ENCODE measurements around the gene C22orf31. TPM values are rescaled to one million over a fixed set of nuclear protein-coding genes. Genes with fewer than 3 reads are reported as not detected.

The C22orf31 gene
- total RNA-seq, 1 experiment from 2014 or later: not detected

DNA sequence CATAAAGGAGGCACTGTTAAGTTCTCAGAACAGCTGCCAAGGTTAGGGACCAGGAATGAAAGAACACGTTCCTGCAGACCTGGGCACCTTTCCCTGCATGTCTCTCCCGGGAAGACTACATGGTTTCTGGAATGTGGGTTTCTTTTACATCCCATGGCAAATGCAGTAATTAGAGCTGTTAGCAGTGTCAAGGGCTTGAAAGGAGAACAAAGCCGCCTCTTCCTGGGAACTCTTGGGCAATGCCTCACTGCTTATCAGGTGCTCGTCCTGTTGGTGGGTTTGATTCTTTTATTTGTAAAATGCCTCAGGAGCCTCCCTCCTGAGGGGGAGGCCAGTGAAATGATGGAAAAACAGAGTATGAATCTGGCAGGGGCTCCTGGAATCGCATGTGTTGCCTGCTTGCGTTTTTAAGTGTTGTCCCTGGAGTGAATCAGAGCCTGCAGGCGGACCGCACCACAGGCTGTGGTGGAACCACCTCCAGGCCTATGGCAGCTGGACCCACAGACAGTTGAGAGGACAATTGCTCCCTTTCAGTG, 723 bp upstream of the C22orf31 start:
- TF ChIP-seq, protein P1, sequence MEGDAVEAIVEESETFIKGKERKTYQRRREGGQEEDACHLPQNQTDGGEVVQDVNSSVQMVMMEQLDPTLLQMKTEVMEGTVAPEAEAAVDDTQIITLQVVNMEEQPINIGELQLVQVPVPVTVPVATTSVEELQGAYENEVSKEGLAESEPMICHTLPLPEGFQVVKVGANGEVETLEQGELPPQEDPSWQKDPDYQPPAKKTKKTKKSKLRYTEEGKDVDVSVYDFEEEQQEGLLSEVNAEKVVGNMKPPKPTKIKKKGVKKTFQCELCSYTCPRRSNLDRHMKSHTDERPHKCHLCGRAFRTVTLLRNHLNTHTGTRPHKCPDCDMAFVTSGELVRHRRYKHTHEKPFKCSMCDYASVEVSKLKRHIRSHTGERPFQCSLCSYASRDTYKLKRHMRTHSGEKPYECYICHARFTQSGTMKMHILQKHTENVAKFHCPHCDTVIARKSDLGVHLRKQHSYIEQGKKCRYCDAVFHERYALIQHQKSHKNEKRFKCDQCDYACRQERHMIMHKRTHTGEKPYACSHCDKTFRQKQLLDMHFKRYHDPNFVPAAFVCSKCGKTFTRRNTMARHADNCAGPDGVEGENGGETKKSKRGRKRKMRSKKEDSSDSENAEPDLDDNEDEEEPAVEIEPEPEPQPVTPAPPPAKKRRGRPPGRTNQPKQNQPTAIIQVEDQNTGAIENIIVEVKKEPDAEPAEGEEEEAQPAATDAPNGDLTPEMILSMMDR (conservative IDR thresholded peaks at IDR 0.05): no peak
- no peak overlapping the region for H3T11ph ChIP-seq (ENCODE audit: low read length)
- no peak overlapping the region for H3K9ac ChIP-seq (ENCODE audit: extremely low read depth, insufficient read length, low read length)
- no peak overlapping the region for H2BK20ac ChIP-seq (ENCODE audit: low read depth, low read length, poor library complexity, severe bottlenecking)
- Mint-ChIP-seq H3K4me1 (peaks cover 13 to 20% of the 10 kb centered on the region in 2 experiments), H3K27ac (no peak overlapping the region), H3K9me3 (no peaks in the 10 kb centered on the region; a peak in 1 of 5 replicates), H3K36me3 (ENCODE audit: insufficient read depth in 1 of 3, low read depth in 3 of 3) (no peaks in the 10 kb centered on the region), H3K4me3 (no peak overlapping the region), H3K27me3 (ENCODE audit: low read depth) (peaks cover 7% of the 10 kb centered on the region)
- H4K91ac ChIP-seq (ENCODE audit: insufficient read length, low read depth, low read length): no peak overlapping the region
- H2BK12ac ChIP-seq (ENCODE audit: insufficient read length, low read depth, low read length): no peak overlapping the region
- no peak overlapping the region for H3K23ac ChIP-seq (ENCODE audit: insufficient read length, low read depth, low read length)
- no peaks in the 10 kb centered on the region for H3K79me1 ChIP-seq (ENCODE audit: insufficient read depth, low read depth, low read length, poor library complexity, severe bottlenecking)
- no peaks in the 10 kb centered on the region for H3K9me3 ChIP-seq (ENCODE audit: control insufficient read depth, low read depth, low read length)
- no peak overlapping the region for H2BK120ac ChIP-seq (ENCODE audit: low read depth, low read length, poor library complexity, severe bottlenecking)
- no peaks in the 10 kb centered on the region for H4K20me1 ChIP-seq (ENCODE audit: control insufficient read depth, insufficient read depth, insufficient read length)
- no peak overlapping the region for H4K5ac ChIP-seq (ENCODE audit: insufficient read length, low read depth, low read length)
- no peak overlapping the region for H3K18ac ChIP-seq (ENCODE audit: insufficient read length, low read depth, low read length)
- no peak for DNase-seq
- no peak overlapping the region for H4K8ac ChIP-seq (replicated peaks; ENCODE audit: insufficient read length, low read depth, low read length)
- no CpG with 5 or more reads among the region's 8 CpGs for WGBS (ENCODE audit: extremely low coverage, insufficient read length, low lambda C conversion rate)
- no peak overlapping the region for H2AFZ ChIP-seq (ENCODE audit: low read length)
- no peak overlapping the region for H3K4me2 ChIP-seq (ENCODE audit: insufficient read depth, insufficient read length, low read length)
- no peaks in the 10 kb centered on the region for H3K27me3 ChIP-seq (ENCODE audit: insufficient read depth, low read length)
- no peaks in the 10 kb centered on the region for H3K23me2 ChIP-seq (ENCODE audit: insufficient read length, low read depth, low read length, poor library complexity, severe bottlenecking)
- no peak overlapping the region for H3K56ac ChIP-seq (ENCODE audit: insufficient read length, low read depth, low read length)
- H3K14ac ChIP-seq (ENCODE audit: insufficient read depth, low read length): no peak overlapping the region
- no peaks in the 10 kb centered on the region for H3K79me2 ChIP-seq (ENCODE audit: insufficient read depth, low read length)
- no peak overlapping the region for H2BK5ac ChIP-seq (ENCODE audit: insufficient read length, low read length)
- no peak overlapping the region for H2AK5ac ChIP-seq (ENCODE audit: insufficient read length, low read length)
- no peaks in the 10 kb centered on the region; the same call in 1 of the 2 replicates for H3K4me1 ChIP-seq (ENCODE audit: insufficient read depth, low read length)
- H2BK15ac ChIP-seq (ENCODE audit: low read depth, low read length): no peak overlapping the region
- no peak overlapping the region for H3K4ac ChIP-seq (ENCODE audit: low read depth, low read length)
- H3K27ac ChIP-seq (ENCODE audit: insufficient read length, low read depth, low read length): no peak overlapping the region

All from H9 (cell line).